Sigmoid colon (tissue), 7 donors: ENCODE results near the gene HSPA6. TPM values are rescaled to one million over a fixed set of nuclear protein-coding genes. Genes with fewer than 3 reads are reported as not detected.
A peak's percentile ranks its signal among the peaks of the same experiment; 100 is the strongest.

Source experiments
- DNase-seq: peaks from one replicate; pipeline ENCODE4 v3.0.0-alpha.2; 2019
- H3K27ac ChIP-seq, 4 donors: fragments of 200-600 bp; sonication (generic); one replicate each; pipeline ENCODE4 v1.5.1; 2016 to 2019; ENCODE audit warnings: mild to moderate bottlenecking in 1 of 4
- H3K27me3 ChIP-seq, 3 donors: fragments of 200-600 bp; sonication (generic); one replicate each; pipeline ENCODE4 v1.5.1; 2019; ENCODE audit warnings: mild to moderate bottlenecking in 1 of 3
- H3K36me3 ChIP-seq, 4 donors: fragments of 200-600 bp; sonication (generic); one replicate each; pipeline ENCODE4 v1.5.1; 2016 to 2019
- H3K4me1 ChIP-seq, 4 donors: fragments of 200-600 bp; sonication (generic); one replicate each; pipeline ENCODE4 v1.5.1; 2017 to 2019
- H3K4me3 ChIP-seq, 4 donors: fragments of 200-600 bp; sonication (generic); one replicate each; pipeline ENCODE4 v1.5.1; 2017 to 2019; ENCODE audit warnings: mild to moderate bottlenecking in 2 of 4, moderate library complexity in 1 of 4
- H3K9me3 ChIP-seq, 4 donors: fragments of 200-600 bp in 3 of 4; sonication (generic) in 3 of 4; one replicate each; pipeline versions ENCODE4 v1.5.1 to v1.6.1; 2013 to 2019
- CTCF ChIP-seq, 4 experiments: fragments of 450-650 bp in 3 of 4; fragments of 200-600 bp in 1 of 4; IDR thresholded peaks; one replicate each; pipeline ENCODE4 v1.5.1; 2016 to 2019; ENCODE audit warnings: antibody characterized with exemption in 4 of 4, mild to moderate bottlenecking in 3 of 4, moderate library complexity in 2 of 4
- EP300 ChIP-seq, 4 donors: sonication (generic); formaldehyde crosslinking; IDR thresholded peaks; one replicate each; pipeline ENCODE4 v1.6.1; 2017; ENCODE audit warnings: antibody characterized with exemption in 4 of 4
- POLR2A ChIP-seq, 2 donors: fragments of 450-650 bp; IDR thresholded peaks; one replicate each; pipeline ENCODE4 v1.6.1; 2016; ENCODE audit warnings: antibody characterized with exemption in 2 of 2, mild to moderate bottlenecking in 2 of 2, moderate library complexity in 2 of 2
- POLR2AphosphoS5 ChIP-seq, 4 donors: sonication (generic); formaldehyde crosslinking; IDR thresholded peaks; one replicate each; pipeline ENCODE4 v1.6.1; 2017; ENCODE audit warnings: antibody characterized with exemption in 4 of 4
- WGBS, 2 donors: extraction: QIAGEN DNeasy Blood & Tissue Kit; methylation state at CpG; one replicate each; pipeline ENCODE4 v1.1.7; 2013; 5-methylcytosine and 5-hydroxymethylcytosine counted together
- intact Hi-C: fragments of 100-400 bp; cut with DNase I; formaldehyde crosslinking; loops from one replicate; pipeline ENCODE4 v1.15.1; 2023
- polyA plus RNA-seq, 3 donors: library from polyadenylated mRNA; stranded (reverse); fragments of 200-250 nt; gene quantifications; one replicate each; pipeline ENCODE4 v1.2.3, GENCODE V29; 2013
- total RNA-seq, 4 donors: library from RNA; depleted of rRNA; stranded (reverse); fragments of >200 nt; gene quantifications; one replicate each; pipeline ENCODE4 v1.1.0, GENCODE V29; 2016
- donor health status: healthy with polysubstance abuse.
- donor health status: Bipolar disorder and iron deficiency.
- donor health status: healthy.

Gene HSPA6
- total and polyA plus RNA-seq, 7 donors = 0.60 to 2.9 (median 2.1) TPM; not detected in 1

DNA sequence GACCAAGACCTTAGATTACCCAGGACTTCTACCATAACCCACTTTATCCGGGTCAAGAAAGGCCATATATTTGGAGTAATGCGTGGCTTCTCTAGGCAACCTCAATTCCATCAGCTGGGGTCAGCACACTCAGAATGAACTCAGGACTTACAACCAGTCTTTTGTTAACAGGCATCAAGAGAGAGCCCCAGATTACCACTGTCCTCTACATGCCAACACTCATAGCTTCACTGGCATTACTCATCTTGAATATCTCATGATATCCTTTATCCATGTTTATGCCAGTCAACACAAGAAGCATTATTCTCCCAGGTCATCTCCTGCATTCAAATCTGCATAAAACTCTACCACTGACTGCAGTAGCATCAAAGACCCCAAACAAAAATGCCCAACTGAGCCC lies 25.7 kb upstream of the HSPA6 start:
- Histone ChIP-seq H3K4me1 (no peaks in the 10 kb centered on the region), H3K27ac (no peak overlapping the region), H3K27me3 (peaks cover 0 to 22% (median 0%) of the 10 kb centered on the region in 3 donors), H3K4me3 (no peak overlapping the region), H3K36me3 (no peaks in the 10 kb centered on the region), H3K9me3 (no peaks in the 10 kb centered on the region)
- WGBS, 2 donors = 95 to 96% methylated on average over 2 of the region's 2 CpGs
- TF ChIP-seq EP300 (IDR thresholded peaks at IDR 0.05) (no peak), POLR2A (IDR thresholded peaks at IDR 0.05) (no peak), CTCF (IDR thresholded peaks at IDR 0.05) (no peak), POLR2AphosphoS5 (IDR thresholded peaks at IDR 0.05) (no peak)
- intact Hi-C loops = no loop called here
- no peak for DNase-seq

- TF ChIP-seq POLR2AphosphoS5 (IDR thresholded peaks at IDR 0.05) (peak in 1 of 4 donors; percentile 30), EP300 (IDR thresholded peaks at IDR 0.05) (no peak), POLR2A (IDR thresholded peaks at IDR 0.05) (no peak)
- Histone ChIP-seq H3K9me3 (no peaks in the 10 kb centered on the region), H3K27ac (peak overlapping the region in 1 of 4 donors; percentile 37), H3K36me3 (no peaks in the 10 kb centered on the region), H3K27me3 (peaks cover 0 to 24% (median 0%) of the 10 kb centered on the region in 3 donors), H3K4me1 (no peaks in the 10 kb centered on the region), H3K4me3 (no peak overlapping the region)
- WGBS, 2 donors = 78 to 85% methylated on average over 8 of the region's 8 CpGs
- intact Hi-C loops = no loop called here
- DNase-seq = no peak
Measured at GRCh38 chr1:161499099-161500039, 25.0 kb upstream of the HSPA6 start.

GRCh38 chr1:161501234-161501633 lies 23.1 kb upstream of the HSPA6 start:
- intact Hi-C loops = no loop called here

DNA sequence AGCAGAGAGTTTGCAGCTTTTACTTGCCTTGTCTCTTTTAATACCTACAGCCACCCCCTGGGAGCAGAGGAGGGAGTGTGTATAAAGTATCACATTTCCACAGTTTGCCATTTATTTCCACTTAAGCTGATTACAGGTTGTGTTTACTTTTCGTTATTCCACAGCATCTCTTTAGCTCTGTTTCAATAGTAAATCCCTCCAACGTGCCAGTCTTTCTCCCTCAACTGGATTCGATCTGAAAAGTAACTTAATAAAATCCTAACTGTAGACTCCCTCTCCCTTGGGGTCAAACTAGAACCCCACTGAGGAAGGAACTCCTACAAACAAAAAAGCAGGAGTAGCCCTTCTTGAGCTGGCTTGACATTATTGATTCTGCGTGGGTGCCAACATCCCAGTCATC lies 22.2 kb upstream of the HSPA6 start:
- Histone ChIP-seq H3K27me3 (peaks cover 0 to 33% (median 0%) of the 10 kb centered on the region in 3 donors), H3K36me3 (no peaks in the 10 kb centered on the region), H3K4me3 (no peak overlapping the region), H3K4me1 (no peaks in the 10 kb centered on the region), H3K9me3 (no peaks in the 10 kb centered on the region), H3K27ac (no peak overlapping the region)
- DNase-seq = no peak
- intact Hi-C loops = no loop called here
- 71 to 82% methylated on average over 4 of the region's 4 CpGs for WGBS, 2 donors
- TF ChIP-seq POLR2AphosphoS5 (IDR thresholded peaks at IDR 0.05) = no peak
- no peak for TF ChIP-seq EP300 (IDR thresholded peaks at IDR 0.05)
- no peak for TF ChIP-seq POLR2A (IDR thresholded peaks at IDR 0.05)
- TF ChIP-seq CTCF (IDR thresholded peaks at IDR 0.05) = no peak

More at GRCh38 chr1:161501234-161501633, 23.1 kb upstream of the HSPA6 start:
- no peak for DNase-seq
- Histone ChIP-seq H3K27me3 (peaks cover 0 to 31% (median 0%) of the 10 kb centered on the region in 3 donors), H3K4me1 (no peaks in the 10 kb centered on the region), H3K36me3 (no peaks in the 10 kb centered on the region), H3K27ac (no peak overlapping the region), H3K9me3 (no peaks in the 10 kb centered on the region), H3K4me3 (no peak overlapping the region)
- 89 to 93% methylated on average over 1 of the region's 1 CpG for WGBS, 2 donors
- TF ChIP-seq CTCF (IDR thresholded peaks at IDR 0.05) (no peak), POLR2AphosphoS5 (IDR thresholded peaks at IDR 0.05) (no peak), POLR2A (IDR thresholded peaks at IDR 0.05) (no peak), EP300 (IDR thresholded peaks at IDR 0.05) (no peak)

GRCh38 chr1:161502641-161503393 lies 21.5 kb upstream of the HSPA6 start:
- 91 to 95% methylated on average over 1 of the region's 1 CpG for WGBS, 2 donors
- Histone ChIP-seq H3K36me3 (no peaks in the 10 kb centered on the region), H3K9me3 (no peaks in the 10 kb centered on the region), H3K4me3 (no peak overlapping the region), H3K27ac (no peak overlapping the region), H3K27me3 (peaks cover 0 to 37% (median 0%) of the 10 kb centered on the region in 3 donors), H3K4me1 (no peaks in the 10 kb centered on the region)
- intact Hi-C loops = no loop called here
- no peak for DNase-seq
- TF ChIP-seq EP300 (IDR thresholded peaks at IDR 0.05) (no peak), POLR2AphosphoS5 (IDR thresholded peaks at IDR 0.05) (no peak), CTCF (IDR thresholded peaks at IDR 0.05) (no peak), POLR2A (IDR thresholded peaks at IDR 0.05) (no peak)
